Transverse colon (tissue), 4 donors: ENCODE measurements around the gene RAB11FIP5. TPM values are rescaled to one million over a fixed set of nuclear protein-coding genes. Genes with fewer than 3 reads are reported as not detected.

Experiments used
- DNase-seq: peaks from one replicate; pipeline ENCODE4 v3.0.0-alpha.2; 2019
- H3K27ac ChIP-seq, 4 donors: fragments of 200-600 bp; sonication (generic); 2 replicates each; pipeline ENCODE4 v1.5.1; 2016 to 2018; ENCODE audit warnings: inconsistent platforms in 4 of 4
- H3K27me3 ChIP-seq: fragments of 200-600 bp; sonication (generic); 2 replicates; pipeline ENCODE4 v1.5.1; 2017; ENCODE audit warnings: inconsistent platforms
- H3K36me3 ChIP-seq, 4 donors: fragments of 200-600 bp; sonication (generic); 2 replicates each; pipeline ENCODE4 v1.5.1; 2017 to 2019; ENCODE audit warnings: inconsistent platforms in 4 of 4
- H3K4me1 ChIP-seq, 4 donors: fragments of 200-600 bp; sonication (generic); 2 replicates each; pipeline ENCODE4 v1.5.1; 2017 to 2020; ENCODE audit warnings: inconsistent platforms in 4 of 4
- H3K4me3 ChIP-seq, 4 donors: fragments of 200-600 bp; sonication (generic); 1 replicate in 1 of 4; 2 replicates in 3 of 4; pipeline versions ENCODE4 v1.5.1 to v1.6.1; 2017 to 2019; ENCODE audit warnings: inconsistent platforms in 4 of 4
- H3K9me3 ChIP-seq, 2 donors: fragments of 200-600 bp; sonication (generic); 2 replicates each; pipeline ENCODE4 v1.5.1; 2017 to 2019; ENCODE audit warnings: inconsistent platforms in 2 of 2
- CTCF ChIP-seq, 5 experiments: fragments of 200-600 bp in 3 of 5; fragments of 450-650 bp in 2 of 5; sonication (generic) in 3 of 5; IDR thresholded peaks; 1 replicate in 2 of 5; 2 replicates in 3 of 5; pipeline ENCODE4 v1.5.1; 2016 to 2017; ENCODE audit warnings: antibody characterized with exemption in 5 of 5, inconsistent platforms in 3 of 5, mild to moderate bottlenecking in 2 of 5, moderate library complexity in 1 of 5
- EP300 ChIP-seq: sonication (generic); formaldehyde crosslinking; IDR thresholded peaks from one replicate; pipeline ENCODE4 v1.6.1; 2017; ENCODE audit warnings: antibody characterized with exemption, low read depth
- POLR2A ChIP-seq: fragments of 450-650 bp; IDR thresholded peaks from one replicate; pipeline ENCODE4 v1.6.1; 2016; ENCODE audit warnings: antibody characterized with exemption, mild to moderate bottlenecking, moderate library complexity
- POLR2AphosphoS5 ChIP-seq, 3 donors: sonication (generic); formaldehyde crosslinking; IDR thresholded peaks; one replicate each; pipeline ENCODE4 v1.6.1; 2016; ENCODE audit warnings: antibody characterized with exemption in 3 of 3
- WGBS, 2 donors: methylation state at CpG; one replicate each; pipeline ENCODE4 v1.1.5; 2018; ENCODE audit warnings: low coverage in 1 of 2; 5-methylcytosine and 5-hydroxymethylcytosine counted together
- in situ Hi-C, 4 donors: fragments of 200-750 bp; cut with MboI; loops; one replicate each; pipeline versions ENCODE4 v1.15.0 to v1.15.1; 2017; ENCODE audit warnings: low sequenced_read_pairs in 3 of 4, low pct_ligation_motif_present in 1 of 4, low pct_unique_long_range_greater_than_20kb in 1 of 4
- intact Hi-C: fragments of 100-400 bp; cut with DNase I; formaldehyde crosslinking; loops from one replicate; pipeline ENCODE4 v1.15.1; 2023; ENCODE audit warnings: low total_unique reads
- total RNA-seq, 4 donors: library from RNA; depleted of rRNA; stranded (reverse); fragments of >200 nt; gene quantifications; one replicate each; pipeline ENCODE4 v1.1.0, GENCODE V29; 2016

RAB11FIP5 gene, protein sequence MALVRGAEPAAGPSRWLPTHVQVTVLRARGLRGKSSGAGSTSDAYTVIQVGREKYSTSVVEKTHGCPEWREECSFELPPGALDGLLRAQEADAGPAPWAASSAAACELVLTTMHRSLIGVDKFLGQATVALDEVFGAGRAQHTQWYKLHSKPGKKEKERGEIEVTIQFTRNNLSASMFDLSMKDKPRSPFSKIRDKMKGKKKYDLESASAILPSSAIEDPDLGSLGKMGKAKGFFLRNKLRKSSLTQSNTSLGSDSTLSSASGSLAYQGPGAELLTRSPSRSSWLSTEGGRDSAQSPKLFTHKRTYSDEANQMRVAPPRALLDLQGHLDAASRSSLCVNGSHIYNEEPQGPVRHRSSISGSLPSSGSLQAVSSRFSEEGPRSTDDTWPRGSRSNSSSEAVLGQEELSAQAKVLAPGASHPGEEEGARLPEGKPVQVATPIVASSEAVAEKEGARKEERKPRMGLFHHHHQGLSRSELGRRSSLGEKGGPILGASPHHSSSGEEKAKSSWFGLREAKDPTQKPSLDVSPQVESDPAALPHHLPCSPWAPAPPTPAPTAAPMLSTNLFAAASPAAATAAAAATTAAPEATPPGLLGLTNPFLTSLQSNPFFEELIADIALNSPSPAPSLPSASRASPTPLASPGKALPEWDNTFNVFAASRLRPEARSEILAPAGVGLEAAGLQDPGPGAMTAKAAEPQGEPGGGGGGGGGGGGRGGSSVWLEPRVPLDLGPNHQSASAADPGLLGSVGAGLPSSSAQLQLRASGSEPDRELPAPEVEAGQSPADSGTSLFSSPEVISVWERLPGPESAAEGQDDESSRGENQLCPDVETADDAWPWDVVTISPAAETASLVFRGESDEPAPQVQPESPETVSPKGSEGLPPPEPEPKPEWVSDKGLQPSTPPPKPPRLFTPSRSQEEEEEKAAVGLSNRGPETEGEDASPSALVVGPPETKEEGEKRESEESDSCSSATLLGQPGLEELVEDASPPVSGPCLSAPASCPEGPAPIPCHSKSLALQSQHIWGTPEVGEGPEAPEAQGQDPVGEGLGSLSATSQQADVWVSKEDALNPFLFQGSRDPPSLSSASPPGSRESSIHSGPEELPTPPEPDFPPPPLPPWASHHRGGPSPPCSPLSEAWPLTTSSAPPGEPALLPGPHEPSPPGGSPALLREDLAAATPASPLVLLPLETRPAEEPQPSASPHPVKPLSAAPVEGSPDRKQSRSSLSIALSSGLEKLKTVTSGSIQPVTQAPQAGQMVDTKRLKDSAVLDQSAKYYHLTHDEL (N-terminal part only)
- 10 to 100 TPM; 22.7 to 31.0 (median 26.9) TPM for total RNA-seq

DNA sequence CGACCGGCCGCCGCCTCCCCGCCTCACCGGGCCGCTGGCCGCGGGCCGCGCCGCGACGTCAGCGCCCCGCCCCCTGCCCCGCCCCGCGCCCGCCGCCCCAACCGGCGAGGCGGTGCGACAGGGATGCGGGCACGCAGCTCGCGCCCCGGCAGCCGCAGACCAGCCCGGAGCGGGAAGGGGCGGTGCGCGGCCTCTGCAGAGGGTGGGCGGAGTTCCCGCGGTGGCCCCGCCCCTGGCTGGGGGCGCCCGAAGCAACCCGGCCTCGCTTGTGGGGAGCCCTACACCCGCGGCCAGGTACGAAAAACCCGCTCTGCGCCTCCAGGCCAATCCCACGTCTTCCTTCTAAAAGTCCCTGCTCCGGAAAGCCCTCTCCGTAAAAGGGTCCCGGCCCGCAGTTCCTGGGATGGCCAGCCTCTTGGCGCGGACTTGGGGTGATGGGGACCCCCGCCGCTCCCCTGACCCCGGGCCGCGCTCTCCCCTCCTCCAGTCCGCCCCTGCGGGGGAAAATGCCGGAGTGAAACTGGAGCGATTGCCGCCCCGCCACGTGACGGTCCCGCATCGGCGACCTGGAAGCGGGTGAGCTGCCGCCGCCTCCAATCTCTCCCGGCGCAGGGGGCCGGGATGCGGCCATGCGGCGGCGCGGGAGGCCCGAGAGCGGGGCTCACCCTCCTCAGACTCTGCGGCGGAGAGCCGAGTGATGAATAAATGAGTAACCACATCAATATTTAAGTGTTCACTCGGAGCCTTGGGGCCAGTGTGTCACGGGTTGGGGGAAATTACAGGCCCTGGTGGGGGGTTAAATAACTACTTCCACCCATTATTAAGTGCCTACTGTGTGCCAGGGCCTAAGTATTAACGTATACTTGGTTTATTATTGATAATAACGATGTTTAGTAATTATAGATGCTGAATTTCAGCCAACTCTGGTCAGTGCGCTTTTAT is at the start of gene RAB11FIP5:
Gene RAB11FIP5, minus strand, starts transcription at position 36 of the 942 bp plus-strand sequence. CDS start 171 bp downstream, outside the sequence.
- Histone ChIP-seq H3K4me1 (peaks cover 9 to 25% (median 20%) of the 10 kb centered on the region in 4 donors), H3K9me3 (no peaks in the 10 kb centered on the region), H3K27ac (peak within 1 kb of the TSS; percentile 81 to 93 (median 91)), H3K27me3 (no peaks in the 10 kb centered on the region), H3K4me3 (peak within 1 kb of the TSS; percentile 61 to 97 (median 72)), H3K36me3 (no peaks in the 10 kb centered on the region)
- in situ Hi-C loops (no loop called here), intact Hi-C loops (no loop called here)
- TF ChIP-seq EP300 (no peak), CTCF (IDR thresholded peaks at IDR 0.05) (peak in 1 of 5 experiments; percentile 7), POLR2A (peak; percentile 52), POLR2AphosphoS5 (IDR thresholded peaks at IDR 0.05) (peak; percentile 24 to 36 (median 35))
- peak; percentile 85 for DNase-seq
- WGBS, 2 donors, result 3 to 60% methylated on average over 1 to 43 of the region's 93 CpGs

GRCh38 chr2:73156539-73157124 is 43.9 kb upstream of the RAB11FIP5 start:
- in situ Hi-C loops, result loop anchor here in 3 of 4 donors (5.0 to 25.0 kb wide), 5 partner anchors 52 to 269 kb away; partner anchors contain the start of gene SPR (in 1 of the 3)
- Histone ChIP-seq H3K27ac (no peak overlapping the region), H3K36me3 (no peaks in the 10 kb centered on the region), H3K9me3 (no peaks in the 10 kb centered on the region), H3K4me3 (no peak overlapping the region), H3K27me3 (peaks cover 26% of the 10 kb centered on the region), H3K4me1 (peaks cover 0 to 6% (median 3%) of the 10 kb centered on the region in 4 donors)
- intact Hi-C loops, result loop anchor here (2.0 to 5.0 kb wide), 2 partner anchors 70 to 164 kb away; no protein-coding TSS in a partner anchor
- TF ChIP-seq POLR2AphosphoS5 (IDR thresholded peaks at IDR 0.05), result no peak
- TF ChIP-seq CTCF (IDR thresholded peaks at IDR 0.05), result peak; percentile 49 to 66 (median 52)
- peak; percentile 56 for DNase-seq
- WGBS, 2 donors, result 16% methylated on average over 24 of the region's 24 CpGs; no CpG with 5 or more reads in 1 of the 2 donors

- H3K9me3 ChIP-seq, result no peaks in the 10 kb centered on the region
- H3K27me3 ChIP-seq, result no peaks in the 10 kb centered on the region
- DNase-seq, result no peak
- H3K27ac ChIP-seq, result no peak overlapping the region
- in situ Hi-C loops (no loop called here), intact Hi-C loops (no loop called here)
- 67 to 91% methylated on average over 1 to 2 of the region's 2 CpGs for WGBS, 2 donors
- TF ChIP-seq EP300 (no peak), POLR2AphosphoS5 (IDR thresholded peaks at IDR 0.05) (no peak), CTCF (IDR thresholded peaks at IDR 0.05) (no peak), POLR2A (no peak)
- no peaks in the 10 kb centered on the region for H3K4me1 ChIP-seq
- no peaks in the 10 kb centered on the region for H3K36me3 ChIP-seq
- no peak overlapping the region for H3K4me3 ChIP-seq
Measured at GRCh38 chr2:73142937-73143336, 30.2 kb upstream of the RAB11FIP5 start.
